ENCODE data around the gene LCT. TPM values are rescaled to one million over a fixed set of nuclear protein-coding genes. Genes with fewer than 3 reads are reported as not detected.

Gene LCT
- total RNA-seq, 4 donors from 2014 or later, result 0.09 TPM; not detected in 3

DNA sequence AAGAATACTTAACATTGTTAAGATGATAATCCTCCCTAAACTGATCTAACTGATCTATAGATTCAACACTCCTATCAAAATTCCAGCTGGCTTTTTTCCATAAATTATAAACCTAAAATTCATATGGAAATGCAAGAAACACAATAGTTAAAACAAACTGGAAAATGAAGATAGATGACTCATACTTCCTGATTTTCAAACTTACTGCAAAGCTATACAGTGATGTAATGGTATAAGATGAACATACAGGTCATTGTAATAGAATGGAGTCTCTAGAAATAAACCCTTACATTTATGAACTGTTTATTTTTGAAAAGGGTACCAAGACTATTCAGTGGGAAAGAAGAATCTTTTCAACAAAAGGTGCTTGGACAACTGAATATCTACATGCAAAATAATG, 63.1 kb downstream of the LCT start:
- TF ChIP-seq, protein P1, sequence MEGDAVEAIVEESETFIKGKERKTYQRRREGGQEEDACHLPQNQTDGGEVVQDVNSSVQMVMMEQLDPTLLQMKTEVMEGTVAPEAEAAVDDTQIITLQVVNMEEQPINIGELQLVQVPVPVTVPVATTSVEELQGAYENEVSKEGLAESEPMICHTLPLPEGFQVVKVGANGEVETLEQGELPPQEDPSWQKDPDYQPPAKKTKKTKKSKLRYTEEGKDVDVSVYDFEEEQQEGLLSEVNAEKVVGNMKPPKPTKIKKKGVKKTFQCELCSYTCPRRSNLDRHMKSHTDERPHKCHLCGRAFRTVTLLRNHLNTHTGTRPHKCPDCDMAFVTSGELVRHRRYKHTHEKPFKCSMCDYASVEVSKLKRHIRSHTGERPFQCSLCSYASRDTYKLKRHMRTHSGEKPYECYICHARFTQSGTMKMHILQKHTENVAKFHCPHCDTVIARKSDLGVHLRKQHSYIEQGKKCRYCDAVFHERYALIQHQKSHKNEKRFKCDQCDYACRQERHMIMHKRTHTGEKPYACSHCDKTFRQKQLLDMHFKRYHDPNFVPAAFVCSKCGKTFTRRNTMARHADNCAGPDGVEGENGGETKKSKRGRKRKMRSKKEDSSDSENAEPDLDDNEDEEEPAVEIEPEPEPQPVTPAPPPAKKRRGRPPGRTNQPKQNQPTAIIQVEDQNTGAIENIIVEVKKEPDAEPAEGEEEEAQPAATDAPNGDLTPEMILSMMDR (IDR thresholded peaks at IDR 0.05), result no peak
- ATAC-seq (ENCODE audit: low FRiP score), result no peak

DNA sequence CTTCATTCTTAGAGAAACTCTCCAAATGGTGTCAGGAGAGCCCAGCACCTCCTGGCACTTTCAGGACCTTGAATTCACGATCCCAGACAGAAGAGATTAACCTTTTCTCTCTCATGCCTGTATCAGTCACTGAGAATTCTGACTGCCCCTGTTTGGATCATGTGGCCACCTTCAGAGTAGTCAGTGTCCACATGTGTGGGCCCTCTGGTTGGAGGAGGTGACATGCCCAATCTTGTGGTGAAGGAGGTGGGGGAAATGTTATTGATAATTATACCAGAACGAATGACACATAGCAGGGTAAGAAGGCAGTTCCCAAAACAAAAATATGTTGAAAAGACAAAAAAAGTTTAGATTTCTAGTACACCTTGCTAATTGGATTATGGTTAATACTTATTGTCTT, 63.7 kb downstream of the LCT start:
- ATAC-seq (ENCODE audit: low FRiP score) (no peak), DNase-seq (ENCODE audit: low spot score) (no peak)
- TF ChIP-seq, protein P1 (IDR thresholded peaks at IDR 0.05), result no peak

More for the DNA sequence above, 63.1 kb downstream of the LCT start:
- no peak for DNase-seq (ENCODE audit: low spot score)

DNA sequence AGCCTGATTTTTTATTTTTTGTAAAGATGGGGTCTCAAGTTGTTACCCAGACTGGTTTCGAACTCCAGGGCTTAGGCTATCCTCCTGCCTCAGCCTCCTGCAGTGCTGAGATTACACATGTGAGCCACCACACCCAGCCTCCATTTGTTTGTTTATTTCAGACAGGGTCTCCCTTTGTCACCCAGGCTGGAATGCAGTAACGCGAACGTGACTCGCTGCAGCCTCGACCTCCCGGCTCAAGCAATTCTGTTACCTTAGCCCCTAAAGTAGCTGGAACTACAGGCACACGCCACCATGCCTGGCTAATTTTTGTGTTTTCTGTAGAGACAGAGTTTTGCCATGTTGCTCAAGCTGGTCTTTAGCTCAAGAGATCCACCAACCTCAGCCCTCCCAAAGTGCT, 68.1 kb downstream of the LCT start:
- ATAC-seq (ENCODE audit: low FRiP score), result no peak
- TF ChIP-seq, protein P1 (IDR thresholded peaks at IDR 0.05), result no peak
- DNase-seq (ENCODE audit: low spot score), result no peak

DNA sequence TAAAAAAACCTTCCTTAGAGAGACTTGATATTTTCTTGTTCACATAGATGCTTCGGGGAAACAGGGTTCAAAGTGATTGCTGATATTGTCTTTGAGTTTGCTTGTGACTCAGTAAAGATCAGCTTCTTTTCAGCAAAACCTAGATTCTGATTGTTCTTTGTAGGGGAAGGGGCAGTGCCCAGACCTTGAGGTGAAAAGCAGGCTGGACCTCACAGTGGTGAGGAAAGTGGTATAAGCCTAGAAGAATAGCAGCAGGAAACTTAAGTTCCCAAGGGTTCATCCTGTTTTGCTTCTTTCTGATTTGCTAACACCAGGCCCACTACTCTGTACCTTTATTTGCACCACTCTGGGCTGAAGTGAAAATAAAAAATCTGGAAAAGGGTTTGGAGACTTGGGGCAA, 74.5 kb downstream of the LCT start:
- no peak for ATAC-seq (ENCODE audit: low FRiP score)
- TF ChIP-seq, protein P1 (IDR thresholded peaks at IDR 0.05), result no peak
- no peak for DNase-seq (ENCODE audit: low spot score)

DNA sequence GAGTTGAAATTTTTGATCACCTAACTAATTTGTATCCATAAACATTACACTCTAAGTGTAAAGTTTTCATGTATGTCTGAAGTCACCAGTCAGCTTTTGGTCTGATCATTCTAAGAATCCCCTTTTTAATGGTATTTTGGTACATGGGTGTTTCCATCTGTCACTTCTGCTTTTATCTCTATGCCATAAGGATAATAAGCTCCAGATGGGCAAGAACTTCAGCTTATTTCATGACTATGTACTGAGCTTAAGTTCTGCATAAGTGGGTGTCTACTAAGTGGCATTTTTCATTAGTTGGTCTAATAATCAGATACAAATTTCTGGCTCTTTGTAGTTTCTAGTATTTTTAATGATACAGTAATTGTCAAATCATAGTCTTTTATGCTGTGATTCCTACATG, 75.0 kb downstream of the LCT start:
- TF ChIP-seq, protein P1 (IDR thresholded peaks at IDR 0.05), result no peak
- no peak for DNase-seq (ENCODE audit: low spot score)
- ATAC-seq (ENCODE audit: low FRiP score), result no peak

DNA sequence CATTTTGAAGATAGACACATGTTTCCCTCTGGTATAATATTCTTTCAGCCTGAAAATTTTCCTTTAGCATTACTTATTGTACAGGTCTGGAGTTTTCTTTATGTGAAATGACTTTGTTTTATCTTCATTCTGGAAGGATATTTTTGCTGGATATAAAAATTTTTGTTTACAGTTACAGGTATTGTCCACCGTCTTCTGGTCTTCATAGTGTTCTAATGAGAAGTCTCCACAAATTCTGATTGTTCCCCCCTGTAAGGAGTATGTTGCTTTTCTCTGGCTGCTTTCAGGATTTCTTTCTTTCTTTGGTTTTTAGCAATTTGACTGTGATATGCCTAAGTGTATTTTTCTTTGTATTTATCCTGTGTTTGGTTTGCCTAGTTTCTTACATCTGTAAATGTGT, 80.3 kb downstream of the LCT start:
- no peak for ATAC-seq (ENCODE audit: low FRiP score)
- no peak for DNase-seq (ENCODE audit: low spot score)
- TF ChIP-seq, protein P1 (IDR thresholded peaks at IDR 0.05), result no peak

DNA sequence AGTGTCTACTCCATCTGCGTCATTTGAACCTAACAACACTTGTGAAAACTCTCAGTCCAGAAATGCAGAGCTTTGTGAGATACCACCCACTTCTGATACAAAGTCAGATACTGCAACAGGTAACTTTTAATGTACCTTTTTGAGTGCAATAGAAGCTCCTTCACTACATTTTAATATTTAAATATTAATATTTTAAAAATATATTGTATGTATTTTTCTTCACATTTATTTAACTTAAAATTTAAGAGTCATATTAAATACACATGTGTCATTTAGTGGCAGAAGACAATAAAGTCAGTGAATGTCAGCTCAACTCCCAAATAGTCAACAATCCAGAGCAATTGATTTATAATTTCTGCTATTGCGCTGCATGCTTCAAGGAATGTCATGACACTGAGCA, 81.4 kb downstream of the LCT start:
- DNase-seq (ENCODE audit: low spot score), result no peak
- TF ChIP-seq, protein P1 (IDR thresholded peaks at IDR 0.05), result no peak
- no peak for ATAC-seq (ENCODE audit: low FRiP score)
